Tibial nerve (tissue), 3 donors: Measurements from ENCODE around the gene EPHA10.

ENCODE experiments used
- CTCF ChIP-seq, 5 experiments: fragments of 200-600 bp in 3 of 5; fragments of 450-650 bp in 2 of 5; sonication (generic) in 3 of 5; IDR thresholded peaks; one replicate each; pipeline ENCODE4 v1.5.1; 2016 to 2019; ENCODE audit warnings: antibody characterized with exemption in 5 of 5, mild to moderate bottlenecking in 3 of 5, moderate library complexity in 2 of 5
- POLR2A ChIP-seq, 2 donors: fragments of 450-650 bp; IDR thresholded peaks; one replicate each; pipeline ENCODE4 v1.6.1; 2017; ENCODE audit warnings: antibody characterized with exemption in 2 of 2, mild to moderate bottlenecking in 2 of 2, moderate library complexity in 2 of 2

GRCh38 chr1:37802439-37802838 lies 37.5 kb upstream of the EPHA10 start:
- no peak for TF ChIP-seq CTCF (IDR thresholded peaks at IDR 0.05)
- no peak for TF ChIP-seq POLR2A (IDR thresholded peaks at IDR 0.05)
